Measurements from ENCODE around the gene ANKRD37. TPM values are rescaled to one million over a fixed set of nuclear protein-coding genes. Genes with fewer than 3 reads are reported as not detected.

ANKRD37 gene
- total RNA-seq, 1 experiment from 2014 or later: 3.7 TPM

GRCh38 chr4:185378264-185378663, 18.4 kb upstream of the ANKRD37 start:
- Mint-ChIP-seq H3K27ac (no peak overlapping the region), H3K9me3 (peaks cover 5 to 8% of the 10 kb centered on the region in 2 experiments; a peak in 4 of 5 replicates), H3K4me1 (peaks cover 6 to 8% of the 10 kb centered on the region in 2 experiments; a peak in 1 of 4 replicates), H3K4me3 (no peak overlapping the region), H3K27me3 (ENCODE audit: low read depth) (no peaks in the 10 kb centered on the region), H3K36me3 (ENCODE audit: insufficient read depth in 1 of 3, low read depth in 3 of 3) (peaks cover 3 to 18% (median 18%) of the 10 kb centered on the region in 3 experiments; a peak in 6 of 7 replicates)
- Histone ChIP-seq H3K4me2 (ENCODE audit: insufficient read depth, insufficient read length, low read length) (no peak overlapping the region), H3K9me3 (ENCODE audit: control insufficient read depth, low read depth, low read length) (no peaks in the 10 kb centered on the region), H3K9ac (ENCODE audit: extremely low read depth, insufficient read length, low read length) (no peak overlapping the region), H3T11ph (ENCODE audit: low read length) (no peak overlapping the region), H3K27ac (ENCODE audit: insufficient read length, low read depth, low read length) (no peak overlapping the region), H3K56ac (ENCODE audit: insufficient read length, low read depth, low read length) (no peak overlapping the region), H4K91ac (ENCODE audit: insufficient read length, low read depth, low read length) (no peak overlapping the region), H2AFZ (ENCODE audit: low read length) (no peak overlapping the region), H4K20me1 (ENCODE audit: control insufficient read depth, insufficient read depth, insufficient read length) (no peaks in the 10 kb centered on the region), H2BK20ac (ENCODE audit: low read depth, low read length, poor library complexity, severe bottlenecking) (no peak overlapping the region), H2BK12ac (ENCODE audit: insufficient read length, low read depth, low read length) (no peak overlapping the region), H2AK5ac (ENCODE audit: insufficient read length, low read length) (no peak overlapping the region), H3K4ac (ENCODE audit: low read depth, low read length) (no peak overlapping the region), H3K79me1 (ENCODE audit: insufficient read depth, low read depth, low read length, poor library complexity, severe bottlenecking) (no peaks in the 10 kb centered on the region), H4K8ac (replicated peaks; ENCODE audit: insufficient read length, low read depth, low read length) (no peak overlapping the region), H3K23me2 (ENCODE audit: insufficient read length, low read depth, low read length, poor library complexity, severe bottlenecking) (no peaks in the 10 kb centered on the region), H3K79me2 (ENCODE audit: insufficient read depth, low read length) (no peaks in the 10 kb centered on the region), H3K27me3 (ENCODE audit: insufficient read depth, low read length) (no peaks in the 10 kb centered on the region), H3K14ac (ENCODE audit: insufficient read depth, low read length) (no peak overlapping the region), H2BK15ac (ENCODE audit: low read depth, low read length) (no peak overlapping the region), H2BK120ac (ENCODE audit: low read depth, low read length, poor library complexity, severe bottlenecking) (no peak overlapping the region), H3K23ac (ENCODE audit: insufficient read length, low read depth, low read length) (no peak overlapping the region), H2BK5ac (ENCODE audit: insufficient read length, low read length) (no peak overlapping the region), H3K18ac (ENCODE audit: insufficient read length, low read depth, low read length) (no peak overlapping the region), H3K4me1 (ENCODE audit: insufficient read depth, low read length) (no peaks in the 10 kb centered on the region), H4K5ac (ENCODE audit: insufficient read length, low read depth, low read length) (no peak overlapping the region)
- no CpG with 5 or more reads among the region's 6 CpGs for WGBS (ENCODE audit: extremely low coverage, insufficient read length, low lambda C conversion rate)
- DNase-seq: no peak
- TF ChIP-seq CTCF (conservative IDR thresholded peaks at IDR 0.05): no peak

Data from H9 (cell line).